ENCODE data around the gene MBD1. TPM values are rescaled to one million over a fixed set of nuclear protein-coding genes. Genes with fewer than 3 reads are reported as not detected.

The MBD1 gene
- total and polyA plus RNA-seq, 4 donors: 13.9 to 45.8 (median 26.8) TPM

DNA sequence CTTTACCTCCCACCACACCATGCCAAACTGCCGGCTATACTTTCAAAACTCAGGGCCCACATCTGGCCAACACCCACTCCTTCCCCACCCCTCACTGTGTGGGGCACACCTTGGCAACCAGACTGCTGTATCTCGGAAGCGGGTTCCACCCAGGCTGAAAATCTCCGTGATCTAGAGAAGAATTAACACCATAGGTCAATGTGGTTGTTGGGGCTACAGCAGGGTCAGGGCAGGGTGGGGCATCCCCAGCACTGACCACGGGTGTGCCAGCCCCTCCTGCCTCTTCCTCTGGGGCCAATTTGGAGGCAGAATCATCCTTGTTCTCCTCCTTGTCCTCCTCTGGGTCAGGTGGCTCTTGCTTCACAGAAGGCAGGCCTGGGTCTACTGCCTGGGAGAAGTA is 8.8 kb downstream of the MBD1 start:
- no peaks in the 10 kb centered on the region for H3K9me3 ChIP-seq (ENCODE audit: control insufficient read depth in 4 of 4, low read length in 3 of 4)
- TF ChIP-seq HNF4G (IDR thresholded peaks at IDR 0.05): no peak
- no peak for TF ChIP-seq JUND (IDR thresholded peaks at IDR 0.05)
- TF ChIP-seq, protein P1, sequence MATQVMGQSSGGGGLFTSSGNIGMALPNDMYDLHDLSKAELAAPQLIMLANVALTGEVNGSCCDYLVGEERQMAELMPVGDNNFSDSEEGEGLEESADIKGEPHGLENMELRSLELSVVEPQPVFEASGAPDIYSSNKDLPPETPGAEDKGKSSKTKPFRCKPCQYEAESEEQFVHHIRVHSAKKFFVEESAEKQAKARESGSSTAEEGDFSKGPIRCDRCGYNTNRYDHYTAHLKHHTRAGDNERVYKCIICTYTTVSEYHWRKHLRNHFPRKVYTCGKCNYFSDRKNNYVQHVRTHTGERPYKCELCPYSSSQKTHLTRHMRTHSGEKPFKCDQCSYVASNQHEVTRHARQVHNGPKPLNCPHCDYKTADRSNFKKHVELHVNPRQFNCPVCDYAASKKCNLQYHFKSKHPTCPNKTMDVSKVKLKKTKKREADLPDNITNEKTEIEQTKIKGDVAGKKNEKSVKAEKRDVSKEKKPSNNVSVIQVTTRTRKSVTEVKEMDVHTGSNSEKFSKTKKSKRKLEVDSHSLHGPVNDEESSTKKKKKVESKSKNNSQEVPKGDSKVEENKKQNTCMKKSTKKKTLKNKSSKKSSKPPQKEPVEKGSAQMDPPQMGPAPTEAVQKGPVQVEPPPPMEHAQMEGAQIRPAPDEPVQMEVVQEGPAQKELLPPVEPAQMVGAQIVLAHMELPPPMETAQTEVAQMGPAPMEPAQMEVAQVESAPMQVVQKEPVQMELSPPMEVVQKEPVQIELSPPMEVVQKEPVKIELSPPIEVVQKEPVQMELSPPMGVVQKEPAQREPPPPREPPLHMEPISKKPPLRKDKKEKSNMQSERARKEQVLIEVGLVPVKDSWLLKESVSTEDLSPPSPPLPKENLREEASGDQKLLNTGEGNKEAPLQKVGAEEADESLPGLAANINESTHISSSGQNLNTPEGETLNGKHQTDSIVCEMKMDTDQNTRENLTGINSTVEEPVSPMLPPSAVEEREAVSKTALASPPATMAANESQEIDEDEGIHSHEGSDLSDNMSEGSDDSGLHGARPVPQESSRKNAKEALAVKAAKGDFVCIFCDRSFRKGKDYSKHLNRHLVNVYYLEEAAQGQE (IDR thresholded peaks at IDR 0.05): no peak
- TF ChIP-seq TAF1 (conservative IDR thresholded peaks at IDR 0.05): no peak
- TF ChIP-seq, protein P2, sequence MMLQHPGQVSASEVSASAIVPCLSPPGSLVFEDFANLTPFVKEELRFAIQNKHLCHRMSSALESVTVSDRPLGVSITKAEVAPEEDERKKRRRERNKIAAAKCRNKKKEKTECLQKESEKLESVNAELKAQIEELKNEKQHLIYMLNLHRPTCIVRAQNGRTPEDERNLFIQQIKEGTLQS (IDR thresholded peaks at IDR 0.05): no peak
- TF ChIP-seq FOXA1 (IDR thresholded peaks at IDR 0.05): no peak
- H3K36me3 ChIP-seq (ENCODE audit: control insufficient read depth in 4 of 4, insufficient read depth in 3 of 4, low read depth in 1 of 4, low read length in 3 of 4): peaks cover 29 to 80% (median 66%) of the 10 kb centered on the region in 4 donors
- no peak overlapping the region for H3K9ac ChIP-seq (ENCODE audit: low read depth in 1 of 2, low read length in 2 of 2)
- 88% methylated on average over 5 of the region's 5 CpGs for WGBS
- peaks cover 0 to 1% (median 0%) of the 10 kb centered on the region in 4 donors for H3K4me1 ChIP-seq (ENCODE audit: control insufficient read depth in 4 of 4, insufficient read depth in 4 of 4, low read length in 3 of 4)
- no peak for DNase-seq (ENCODE audit: low spot score)
- H3K27ac ChIP-seq (ENCODE audit: low read depth in 1 of 2, low read length in 2 of 2): no peak overlapping the region
- no peak overlapping the region for H3K4me3 ChIP-seq (ENCODE audit: low read depth in 1 of 3, low read length in 3 of 3)
- H3K27me3 ChIP-seq (ENCODE audit: control insufficient read depth in 4 of 4, insufficient read depth in 4 of 4, low read length in 3 of 4): no peaks in the 10 kb centered on the region

- TF ChIP-seq RXRA (IDR thresholded peaks at IDR 0.05) (no peak), FOXA2 (IDR thresholded peaks at IDR 0.05) (no peak), TAF1 (conservative IDR thresholded peaks at IDR 0.05) (no peak), SP1 (IDR thresholded peaks at IDR 0.05) (no peak), HNF4G (IDR thresholded peaks at IDR 0.05) (no peak), EGR1 (IDR thresholded peaks at IDR 0.05; ENCODE audit: low read depth in 2 of 2) (no peak), RAD21 (IDR thresholded peaks at IDR 0.05) (peak; percentile 66 to 79), NR2F2 (IDR thresholded peaks at IDR 0.05) (no peak), ZBTB33 (IDR thresholded peaks at IDR 0.05) (no peak), YY1 (IDR thresholded peaks at IDR 0.05) (no peak), FOXA1 (IDR thresholded peaks at IDR 0.05) (no peak), GABPA (IDR thresholded peaks at IDR 0.05 in 1 of 2, conservative IDR thresholded peaks at IDR 0.05 in 1 of 2) (no peak)
- TF ChIP-seq, protein P2 (IDR thresholded peaks at IDR 0.05): no peak
- TF ChIP-seq, protein P3, sequence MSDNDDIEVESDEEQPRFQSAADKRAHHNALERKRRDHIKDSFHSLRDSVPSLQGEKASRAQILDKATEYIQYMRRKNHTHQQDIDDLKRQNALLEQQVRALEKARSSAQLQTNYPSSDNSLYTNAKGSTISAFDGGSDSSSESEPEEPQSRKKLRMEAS (IDR thresholded peaks at IDR 0.05): no peak
- TF ChIP-seq, protein P4, sequence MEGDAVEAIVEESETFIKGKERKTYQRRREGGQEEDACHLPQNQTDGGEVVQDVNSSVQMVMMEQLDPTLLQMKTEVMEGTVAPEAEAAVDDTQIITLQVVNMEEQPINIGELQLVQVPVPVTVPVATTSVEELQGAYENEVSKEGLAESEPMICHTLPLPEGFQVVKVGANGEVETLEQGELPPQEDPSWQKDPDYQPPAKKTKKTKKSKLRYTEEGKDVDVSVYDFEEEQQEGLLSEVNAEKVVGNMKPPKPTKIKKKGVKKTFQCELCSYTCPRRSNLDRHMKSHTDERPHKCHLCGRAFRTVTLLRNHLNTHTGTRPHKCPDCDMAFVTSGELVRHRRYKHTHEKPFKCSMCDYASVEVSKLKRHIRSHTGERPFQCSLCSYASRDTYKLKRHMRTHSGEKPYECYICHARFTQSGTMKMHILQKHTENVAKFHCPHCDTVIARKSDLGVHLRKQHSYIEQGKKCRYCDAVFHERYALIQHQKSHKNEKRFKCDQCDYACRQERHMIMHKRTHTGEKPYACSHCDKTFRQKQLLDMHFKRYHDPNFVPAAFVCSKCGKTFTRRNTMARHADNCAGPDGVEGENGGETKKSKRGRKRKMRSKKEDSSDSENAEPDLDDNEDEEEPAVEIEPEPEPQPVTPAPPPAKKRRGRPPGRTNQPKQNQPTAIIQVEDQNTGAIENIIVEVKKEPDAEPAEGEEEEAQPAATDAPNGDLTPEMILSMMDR (IDR thresholded peaks at IDR 0.05; ENCODE audit: low read depth, low read length, missing input control): peak; percentile 64
- TF ChIP-seq, protein P1 (IDR thresholded peaks at IDR 0.05): no peak
Observed at GRCh38 chr18:50268022-50268747, 13.1 kb downstream of the MBD1 start.

More at GRCh38 chr18:50268022-50268747, 13.1 kb downstream of the MBD1 start:
- Histone ChIP-seq H3K27me3 (ENCODE audit: control insufficient read depth in 4 of 4, insufficient read depth in 4 of 4, low read length in 3 of 4) (no peaks in the 10 kb centered on the region), H3K27ac (ENCODE audit: low read depth in 1 of 2, low read length in 2 of 2) (peak overlapping the region; percentile 56 to 69), H3K4me3 (ENCODE audit: low read depth in 1 of 3, low read length in 3 of 3) (peak overlapping the region; percentile 52 to 71 (median 61)), H3K9ac (ENCODE audit: low read depth in 1 of 2, low read length in 2 of 2) (peak overlapping the region in 1 of 2 donors; percentile 6), H3K4me1 (ENCODE audit: control insufficient read depth in 4 of 4, insufficient read depth in 4 of 4, low read length in 3 of 4) (peaks cover 0 to 11% (median 9%) of the 10 kb centered on the region in 4 donors), H3K9me3 (ENCODE audit: control insufficient read depth in 4 of 4, low read length in 3 of 4) (no peaks in the 10 kb centered on the region), H3K36me3 (ENCODE audit: control insufficient read depth in 4 of 4, insufficient read depth in 3 of 4, low read depth in 1 of 4, low read length in 3 of 4) (peaks cover 4 to 40% (median 29%) of the 10 kb centered on the region in 4 donors)
- 15% methylated on average over 56 of the region's 56 CpGs for WGBS
- DNase-seq (ENCODE audit: low spot score): peak; percentile 89

All from liver (tissue), 9 donors.